ENCODE data around the gene ZNF217.
A peak's percentile ranks its signal among the peaks of the same experiment; 100 is the strongest.

Gene ZNF217

GRCh38 chr20:53581444-53582250, 12.0 kb downstream of the ZNF217 start:
- DNase-seq: peak; percentile 62

- DNase-seq: peak; percentile 50
Observed at GRCh38 chr20:53580376-53581111, 13.1 kb downstream of the ZNF217 start.

GRCh38 chr20:53579581-53580375, 13.9 kb downstream of the ZNF217 start:
- no peak for DNase-seq

- no peak for DNase-seq
Observed at GRCh38 chr20:53579266-53579580, 14.4 kb downstream of the ZNF217 start.

GRCh38 chr20:53578492-53579222, 15.0 kb downstream of the ZNF217 start:
- DNase-seq: no peak

GRCh38 chr20:53576586-53577318, 16.9 kb downstream of the ZNF217 start:
- DNase-seq: no peak

GRCh38 chr20:53576195-53576580, 17.5 kb downstream of the ZNF217 start:
- no peak for DNase-seq

GRCh38 chr20:53575481-53576194, 18.0 kb downstream of the ZNF217 start:
- DNase-seq: peak; percentile 43

GRCh38 chr20:53574819-53575218, 18.8 kb downstream of the ZNF217 start:
- DNase-seq: no peak

- DNase-seq: peak; percentile 47
Observed at GRCh38 chr20:53574259-53574789, 19.3 kb downstream of the ZNF217 start.

- DNase-seq: peak; percentile 43
Observed at GRCh38 chr20:53571555-53572286, 21.9 kb downstream of the ZNF217 start.

GRCh38 chr20:53570446-53571276, 23.0 kb downstream of the ZNF217 start:
- DNase-seq: peak; percentile 32

- peak; percentile 38 for DNase-seq
Observed at GRCh38 chr20:53569606-53570307, 23.9 kb downstream of the ZNF217 start.

GRCh38 chr20:53569005-53569404, 24.6 kb downstream of the ZNF217 start:
- no peak for DNase-seq

- peak; percentile 33 for DNase-seq
Observed at GRCh38 chr20:53568351-53568750, 25.3 kb downstream of the ZNF217 start.

GRCh38 chr20:53567379-53567917, 26.2 kb downstream of the ZNF217 start:
- no peak for DNase-seq

GRCh38 chr20:53566623-53567022, 27.0 kb downstream of the ZNF217 start:
- DNase-seq: peak; percentile 32

- peak; percentile 48 for DNase-seq
Observed at GRCh38 chr20:53565254-53565653, 28.4 kb downstream of the ZNF217 start.

Measured in activated CD8-positive, alpha-beta memory T cell treated with anti-CD3 and anti-CD28 coated beads, Interleukin-2, amount 50 U/mL, for 48 hours (primary cell).